NCI-H2029 treated with DMSO at 0.1 percent for 48 hours (cell line): ENCODE results near the gene ST8SIA3.
"Not testable (repeated sequence)": the region's sequence is repeated elsewhere in the genome, so short reads cannot be mapped to it uniquely, and the experiment has no call there.

Experiments
- DNase-seq: peaks from one replicate; lab custom pipeline; 2025; lab: John Stamatoyannopoulos, UW

ST8SIA3 gene

GRCh38 chr18:57364460-57364859 lies 12.1 kb downstream of the ST8SIA3 start:
- no peak for DNase-seq

- DNase-seq = no peak
Observed at GRCh38 chr18:57366528-57367081, 14.2 kb downstream of the ST8SIA3 start.

- DNase-seq = no peak
Observed at GRCh38 chr18:57372444-57372843, 20.1 kb downstream of the ST8SIA3 start.

- no peak for DNase-seq
Observed at GRCh38 chr18:57373017-57373416, 20.7 kb downstream of the ST8SIA3 start.

- no peak for DNase-seq
Observed at GRCh38 chr18:57376503-57376902, 24.1 kb downstream of the ST8SIA3 start.

GRCh38 chr18:57389271-57389670 lies 36.9 kb downstream of the ST8SIA3 start:
- DNase-seq = no peak

- no peak for DNase-seq
Observed at GRCh38 chr18:57390044-57390443, 37.7 kb downstream of the ST8SIA3 start.

GRCh38 chr18:57394749-57395148 lies 42.4 kb downstream of the ST8SIA3 start:
- not testable (repeated sequence) for DNase-seq

GRCh38 chr18:57396831-57397230 lies 44.5 kb downstream of the ST8SIA3 start:
- not testable (repeated sequence) for DNase-seq

- DNase-seq = no peak
Observed at GRCh38 chr18:57397440-57398132, 45.2 kb downstream of the ST8SIA3 start.

- DNase-seq = no peak
Observed at GRCh38 chr18:57404345-57404744, 52.0 kb downstream of the ST8SIA3 start.

- DNase-seq = no peak
Observed at GRCh38 chr18:57409650-57410049, 57.3 kb downstream of the ST8SIA3 start.

GRCh38 chr18:57410749-57411148 lies 58.4 kb downstream of the ST8SIA3 start:
- DNase-seq = no peak

- no peak for DNase-seq
Observed at GRCh38 chr18:57416542-57416941, 64.2 kb downstream of the ST8SIA3 start.
